HG03520 (cell line): ENCODE measurements around the gene TMEM109.

Experiments used
- ATAC-seq: cut with Tn5 transposase; IDR thresholded peaks from one replicate; pipeline ENCODE4 v1.9.1; 2021; ENCODE audit warnings: mild to moderate bottlenecking, moderate library complexity; ENCODE audit not compliant: unreplicated experiment

TMEM109 gene

DNA sequence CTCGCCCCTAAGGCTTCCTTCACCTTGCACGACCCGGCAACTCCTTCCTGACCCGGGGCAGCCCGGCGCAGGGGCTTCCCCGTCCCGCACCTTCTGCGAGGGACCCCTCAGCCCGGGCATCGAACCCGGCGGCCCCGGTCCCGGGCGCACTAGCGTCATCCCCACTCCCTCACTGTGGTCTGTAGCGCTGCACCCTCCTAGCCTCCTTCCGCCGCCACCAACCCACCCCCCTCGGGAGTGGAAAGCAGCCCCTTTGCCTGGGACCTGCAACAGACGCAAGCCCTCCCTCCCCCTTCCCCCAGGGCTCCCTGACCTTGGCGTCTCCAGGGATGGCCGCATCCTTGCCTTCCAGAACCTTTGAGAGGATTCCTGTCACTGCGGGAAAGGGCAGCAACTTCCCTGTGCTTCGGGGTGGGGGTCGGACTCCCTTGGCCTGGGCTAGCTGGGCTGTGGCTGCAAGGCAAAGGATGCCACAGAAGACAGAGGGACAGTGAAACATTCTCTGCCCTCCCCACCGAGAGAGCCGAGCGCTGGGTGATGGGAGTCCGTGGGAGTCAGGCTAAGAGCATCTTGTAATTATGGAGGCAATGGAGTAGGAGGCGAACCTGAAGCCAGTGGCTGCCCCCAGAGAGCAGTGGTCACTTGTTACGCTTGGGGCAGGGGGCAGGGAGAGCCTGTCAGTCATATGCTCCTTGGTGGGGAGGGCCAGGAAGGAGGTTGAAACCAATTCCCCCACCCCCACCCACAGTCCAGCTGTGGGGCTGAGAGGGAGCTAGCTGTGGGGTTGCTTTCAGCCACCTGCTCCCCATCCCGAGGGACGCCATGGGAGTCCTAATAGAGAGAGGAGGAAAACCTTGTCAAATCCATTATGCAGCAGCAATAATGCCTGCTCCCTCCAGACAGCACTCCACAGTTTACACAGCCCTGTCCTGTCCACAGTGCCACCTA lies 11.2 kb downstream of the TMEM109 start:
- no peak for ATAC-seq

DNA sequence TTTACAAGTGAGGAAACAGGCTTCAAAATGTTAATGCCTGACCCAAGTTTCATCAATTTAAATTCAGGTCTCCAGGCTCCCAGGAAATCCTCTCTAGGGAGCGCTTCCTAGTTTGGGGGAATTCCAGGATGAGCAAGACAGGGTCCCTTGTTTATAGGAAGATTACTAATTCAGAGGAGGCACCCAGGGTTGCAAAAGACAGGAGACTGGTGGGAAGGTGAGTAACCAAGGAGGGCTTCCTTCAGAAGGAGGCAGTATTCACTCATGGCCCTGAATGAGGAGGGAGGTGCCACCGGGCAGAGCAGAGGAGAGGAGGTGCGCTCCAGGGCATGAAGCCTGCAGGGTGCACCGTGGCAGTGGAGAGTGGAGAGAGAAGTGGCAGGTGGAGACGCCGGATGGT lies 11.9 kb downstream of the TMEM109 start:
- ATAC-seq = no peak

DNA sequence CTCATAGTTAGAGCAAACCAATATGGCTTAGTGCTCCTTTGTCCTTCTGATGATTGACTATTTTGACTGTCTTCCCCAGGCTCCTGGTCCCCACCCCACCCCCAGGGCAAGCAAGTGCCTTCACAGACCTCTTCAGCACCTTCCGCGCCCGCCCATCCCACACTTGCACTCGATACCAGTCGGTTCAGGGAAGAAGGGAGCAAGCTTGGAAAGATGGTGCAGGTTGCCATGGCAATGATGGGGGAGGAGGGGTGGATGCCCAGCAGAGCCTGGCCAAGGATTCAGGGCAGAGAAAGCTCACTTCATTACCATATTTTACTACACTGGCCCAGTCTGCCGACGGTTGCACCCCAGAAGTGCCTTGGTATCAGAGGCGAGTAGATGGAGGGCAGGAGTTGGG lies 12.5 kb downstream of the TMEM109 start:
- no peak for ATAC-seq

DNA sequence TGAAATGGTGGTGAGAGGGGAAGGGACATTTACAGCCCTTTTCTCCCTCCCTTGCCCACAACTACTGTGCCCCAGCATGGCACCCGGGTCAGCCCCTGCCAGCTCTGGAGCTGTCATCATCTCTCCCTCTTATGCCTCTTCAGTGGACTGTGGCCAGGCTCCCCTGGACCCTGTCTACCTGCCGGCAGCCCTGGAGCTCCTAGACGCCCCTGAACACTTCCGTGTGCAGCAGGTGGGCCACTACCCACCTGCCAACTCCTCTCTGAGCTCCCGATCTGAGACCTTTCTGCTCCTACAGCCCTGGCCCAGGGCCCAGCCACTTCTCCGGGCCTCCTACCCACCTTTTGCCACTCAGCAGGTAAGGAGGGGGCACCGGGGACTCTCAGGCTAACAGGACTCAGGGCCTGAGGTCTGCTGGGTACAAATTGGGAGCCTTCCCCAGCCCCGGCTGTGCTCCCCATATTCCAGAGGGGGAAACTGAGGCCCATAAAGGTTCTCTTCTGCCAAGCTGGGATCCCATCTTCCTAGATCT lies 13.2 kb downstream of the TMEM109 start:
- no peak for ATAC-seq

DNA sequence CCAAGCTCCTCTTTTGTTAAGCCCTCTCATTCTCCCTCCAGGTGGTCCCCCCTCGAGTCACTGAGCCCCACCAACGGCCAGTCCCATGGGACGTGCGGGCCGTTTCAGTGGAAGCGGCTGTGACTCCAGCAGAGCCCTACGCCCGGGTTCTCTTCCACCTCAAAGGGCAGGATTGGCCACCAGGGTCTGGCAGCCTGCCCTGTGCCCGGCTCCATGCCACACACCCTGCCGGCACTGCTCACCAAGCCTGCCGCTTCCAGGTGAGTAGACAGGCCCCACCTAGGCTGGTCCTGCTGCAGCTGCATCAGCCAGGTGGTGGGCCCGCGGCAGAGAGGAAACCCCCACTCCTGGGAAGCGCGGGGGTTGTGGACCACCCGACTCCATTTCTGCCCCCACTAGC lies 13.6 kb downstream of the TMEM109 start:
- ATAC-seq = no peak

DNA sequence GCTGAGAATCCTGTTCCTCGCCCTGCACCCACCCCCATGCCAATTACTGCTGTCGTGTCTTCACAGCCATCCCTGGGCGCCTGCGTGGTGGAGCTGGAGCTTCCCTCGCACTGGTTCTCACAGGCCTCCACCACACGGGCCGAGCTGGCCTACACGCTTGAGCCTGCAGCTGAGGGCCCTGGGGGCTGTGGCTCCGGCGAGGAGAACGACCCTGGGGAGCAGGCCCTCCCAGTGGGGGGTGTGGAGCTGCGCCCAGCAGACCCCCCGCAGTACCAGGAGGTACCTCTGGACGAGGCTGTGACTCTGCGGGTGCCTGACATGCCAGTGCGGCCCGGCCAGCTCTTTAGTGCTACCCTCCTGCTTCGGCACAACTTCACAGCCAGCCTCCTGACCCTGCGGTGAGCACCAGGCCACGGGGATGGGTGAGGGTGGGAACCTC lies 14.6 kb downstream of the TMEM109 start:
- no peak for ATAC-seq

DNA sequence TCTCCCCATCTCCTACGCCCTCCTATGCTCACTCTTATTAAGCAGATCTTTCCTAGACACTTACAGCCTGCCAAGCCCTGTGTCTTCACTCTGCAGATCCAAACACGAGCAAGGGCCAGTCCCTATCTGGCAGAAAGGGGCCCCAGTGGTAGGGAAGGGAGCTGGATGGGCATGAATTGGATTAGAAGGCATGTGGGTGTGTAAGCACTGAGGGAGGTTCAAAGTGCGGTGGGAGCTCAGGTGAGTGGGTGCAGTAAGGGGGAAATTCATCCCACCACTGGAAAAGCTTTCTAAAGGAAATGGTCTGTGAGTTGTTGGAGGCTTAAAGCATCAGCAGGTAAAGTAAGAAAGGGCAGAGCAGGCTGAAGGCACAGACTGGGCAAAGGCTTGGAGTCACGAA lies 15.8 kb downstream of the TMEM109 start:
- ATAC-seq = no peak

DNA sequence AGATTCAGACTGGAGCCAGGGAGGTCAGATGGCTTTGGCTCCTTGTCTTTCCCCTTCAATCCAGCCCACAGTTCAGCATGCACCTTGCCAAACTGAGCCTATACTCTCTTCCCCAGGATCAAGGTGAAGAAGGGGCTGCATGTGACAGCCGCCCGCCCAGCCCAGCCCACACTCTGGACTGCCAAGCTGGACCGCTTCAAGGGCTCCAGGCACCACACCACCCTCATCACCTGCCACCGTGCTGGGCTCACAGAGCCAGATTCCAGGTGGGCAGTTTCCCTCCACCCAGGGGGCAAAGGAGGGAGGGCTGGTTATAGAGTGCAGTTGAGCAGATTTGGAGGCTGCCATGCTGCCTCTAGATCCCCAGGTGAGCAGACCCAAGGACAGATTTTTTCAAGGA lies 16.4 kb downstream of the TMEM109 start:
- no peak for ATAC-seq

DNA sequence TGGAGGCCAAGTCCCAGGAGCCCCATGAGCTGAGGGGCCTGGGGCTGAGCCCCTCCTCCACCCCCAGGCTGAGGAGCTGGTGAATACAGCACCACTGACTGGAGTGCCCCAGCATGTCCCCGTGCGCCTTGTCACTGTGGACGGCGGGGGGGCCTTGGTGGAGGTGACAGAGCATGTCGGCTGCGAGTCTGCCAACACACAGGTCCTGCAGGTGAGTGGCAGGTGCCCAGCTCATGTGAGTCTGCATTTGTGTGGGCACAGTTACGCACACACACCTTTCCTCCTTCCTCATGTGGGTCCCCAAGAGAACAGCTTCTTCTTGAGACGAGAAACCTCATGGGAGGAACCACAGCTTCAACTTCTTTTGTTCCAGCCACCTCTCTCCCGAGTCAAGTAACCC lies 18.0 kb downstream of the TMEM109 start:
- ATAC-seq = no peak

DNA sequence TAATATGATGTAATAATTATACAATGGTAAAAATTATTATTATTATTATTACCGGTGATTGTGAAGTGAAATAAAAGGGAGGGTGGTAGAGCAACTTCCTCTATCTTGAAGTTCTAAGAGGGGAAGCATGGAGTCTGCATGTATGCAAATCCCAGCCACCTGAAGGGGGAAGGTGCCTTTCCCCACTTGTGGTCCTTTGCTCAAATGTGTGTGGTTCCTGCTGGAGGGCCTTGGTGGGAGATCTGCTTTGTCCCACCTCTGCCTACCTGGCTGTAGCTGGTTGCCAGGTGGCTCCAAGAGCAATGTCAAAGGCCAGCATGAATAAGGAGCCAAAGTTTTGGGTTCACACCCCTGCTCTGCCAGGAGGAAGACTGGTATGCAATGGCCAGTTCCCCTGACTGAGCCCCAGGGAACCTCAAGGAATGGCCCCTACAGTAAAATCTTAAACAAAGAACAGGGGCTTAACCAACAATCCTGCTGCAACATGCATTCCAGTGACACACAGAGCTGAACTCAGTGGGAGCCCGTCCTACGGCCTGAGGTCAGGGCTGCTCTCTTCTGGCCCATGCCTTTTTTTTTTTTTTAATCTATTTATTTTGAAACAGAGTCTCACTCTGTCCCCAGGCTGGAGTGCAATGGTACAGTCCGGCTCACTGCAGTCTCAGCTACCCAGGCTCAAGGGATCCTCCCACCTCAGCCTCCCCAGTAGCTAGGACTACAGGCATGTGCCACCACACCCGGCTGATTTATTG lies 18.8 kb downstream of the TMEM109 start:
- ATAC-seq = no peak

DNA sequence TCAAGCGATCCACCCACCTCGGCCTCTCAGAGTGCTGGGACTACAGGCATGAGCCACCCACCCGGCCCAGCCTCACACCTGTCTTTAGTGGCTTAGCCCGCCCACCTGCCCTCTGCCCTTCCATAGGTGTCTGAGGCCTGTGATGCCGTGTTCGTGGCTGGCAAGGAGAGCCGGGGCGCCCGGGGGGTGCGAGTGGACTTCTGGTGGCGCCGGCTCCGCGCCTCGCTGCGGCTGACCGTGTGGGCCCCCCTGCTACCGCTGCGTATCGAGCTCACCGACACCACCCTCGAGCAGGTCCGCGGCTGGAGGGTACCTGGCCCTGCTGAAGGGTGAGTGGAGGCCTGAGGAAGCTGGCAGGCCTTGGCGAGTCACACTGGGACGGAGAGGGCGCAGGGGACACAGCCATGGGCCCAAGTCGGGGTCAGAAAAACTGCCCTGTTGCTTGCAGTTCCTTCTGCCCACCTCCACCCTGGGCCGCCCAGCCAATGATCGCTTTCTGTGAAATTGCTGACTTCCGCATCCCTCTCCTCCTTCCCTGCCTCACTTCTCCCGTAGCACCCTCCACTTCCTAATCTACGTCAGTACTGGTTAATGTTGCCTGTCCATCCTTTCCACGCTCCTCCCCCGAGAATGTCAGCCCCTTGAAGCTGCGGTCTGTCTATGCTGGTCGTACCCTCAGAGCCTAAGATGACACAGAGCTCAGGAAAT lies 19.6 kb downstream of the TMEM109 start:
- ATAC-seq = no peak

DNA sequence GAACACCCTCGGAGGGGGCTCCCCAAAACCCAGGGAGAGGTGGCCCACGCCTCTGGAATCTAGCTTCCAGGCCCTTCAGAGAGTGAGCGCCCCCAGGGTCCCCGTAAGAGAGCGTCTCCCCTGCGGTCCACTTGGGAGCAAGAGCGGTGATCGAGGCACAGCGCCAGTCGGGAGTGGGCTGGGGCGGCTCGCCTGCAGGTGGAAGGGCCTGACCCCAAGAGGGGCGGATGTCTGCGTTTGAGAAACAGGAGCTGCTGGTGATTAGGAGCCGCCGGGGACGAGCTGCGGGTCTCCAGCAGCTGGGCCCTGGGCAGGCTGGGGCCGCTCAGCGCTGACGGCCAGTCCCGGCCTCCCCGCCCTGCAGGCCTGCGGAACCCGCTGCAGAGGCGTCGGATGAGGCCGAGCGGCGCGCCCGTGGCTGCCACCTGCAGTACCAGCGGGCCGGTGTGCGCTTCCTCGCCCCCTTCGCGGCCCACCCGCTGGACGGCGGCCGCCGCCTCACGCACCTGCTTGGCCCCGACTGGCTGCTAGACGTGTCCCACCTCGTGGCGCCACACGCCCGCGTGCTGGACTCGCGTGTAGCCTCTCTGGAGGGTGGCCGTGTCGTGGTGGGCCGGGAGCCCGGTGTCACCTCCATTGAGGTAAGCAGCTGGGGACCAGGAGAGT lies 20.3 kb downstream of the TMEM109 start:
- no peak for ATAC-seq

DNA sequence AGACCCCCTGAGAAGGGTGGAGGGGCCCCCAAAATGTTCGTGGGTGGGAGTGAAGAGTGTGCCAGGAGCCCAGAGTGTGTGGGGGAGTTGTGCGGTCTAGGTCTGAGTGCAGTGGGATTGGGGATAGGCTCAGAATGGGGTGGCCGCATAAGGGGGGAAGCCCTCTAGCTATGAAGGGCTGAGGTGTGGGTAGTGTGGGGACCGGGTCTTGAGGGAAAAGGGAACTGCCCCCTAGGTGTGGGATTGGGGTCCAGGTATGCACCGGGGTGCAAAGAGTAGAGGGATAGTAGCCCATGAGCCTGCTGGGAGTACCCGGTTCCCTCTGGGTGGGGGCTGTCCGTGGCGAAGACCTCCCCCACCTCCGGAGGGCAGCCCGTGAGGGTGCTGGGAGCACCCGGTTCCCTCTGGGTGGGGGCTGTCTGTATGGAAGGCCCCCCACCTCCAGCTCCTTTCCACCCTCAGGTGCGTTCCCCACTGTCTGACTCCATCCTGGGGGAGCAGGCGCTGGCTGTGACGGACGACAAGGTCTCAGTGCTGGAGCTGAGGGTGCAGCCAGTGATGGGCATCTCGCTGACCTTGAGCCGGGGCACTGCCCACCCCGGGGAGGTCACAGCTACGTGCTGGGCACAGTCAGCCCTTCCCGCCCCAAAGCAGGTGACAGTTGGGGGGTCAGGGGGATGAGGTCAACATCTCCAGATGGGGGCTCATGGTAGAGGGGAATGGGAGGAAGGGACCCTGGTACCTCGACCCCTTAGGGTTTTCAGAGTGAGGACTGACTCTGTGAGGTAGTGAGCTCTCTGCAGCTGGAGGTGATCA lies 21.0 kb downstream of the TMEM109 start:
- ATAC-seq = no peak

DNA sequence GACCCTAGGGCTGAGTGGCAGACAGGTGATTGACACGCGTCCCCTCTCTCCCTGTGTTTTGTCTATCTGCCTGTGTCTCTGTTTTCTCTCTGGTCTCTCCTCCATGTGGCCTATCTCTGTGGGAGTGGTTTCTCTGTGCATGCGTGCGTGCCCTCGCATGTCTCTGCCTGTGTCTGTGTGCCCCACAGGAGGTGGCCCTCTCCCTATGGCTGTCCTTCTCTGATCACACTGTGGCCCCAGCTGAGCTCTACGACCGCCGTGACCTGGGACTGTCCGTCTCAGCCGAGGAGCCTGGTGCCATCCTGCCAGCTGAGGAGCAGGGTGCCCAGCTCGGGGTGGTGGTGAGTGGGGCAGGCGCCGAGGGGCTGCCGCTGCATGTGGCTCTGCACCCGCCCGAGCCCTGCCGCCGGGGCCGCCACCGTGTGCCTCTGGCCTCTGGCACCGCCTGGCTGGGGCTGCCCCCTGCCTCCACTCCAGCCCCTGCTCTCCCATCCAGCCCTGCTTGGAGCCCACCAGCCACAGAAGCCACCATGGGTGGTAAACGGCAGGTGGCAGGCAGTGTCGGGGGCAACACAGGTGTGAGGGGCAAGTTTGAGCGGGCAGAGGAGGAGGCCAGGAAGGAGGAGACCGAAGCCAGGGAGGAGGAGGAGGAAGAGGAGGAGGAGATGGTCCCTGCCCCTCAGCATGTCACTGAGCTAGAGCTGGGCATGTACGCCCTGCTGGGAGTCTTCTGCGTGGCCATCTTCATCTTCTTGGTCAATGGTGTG lies 21.9 kb downstream of the TMEM109 start:
- no peak for ATAC-seq

DNA sequence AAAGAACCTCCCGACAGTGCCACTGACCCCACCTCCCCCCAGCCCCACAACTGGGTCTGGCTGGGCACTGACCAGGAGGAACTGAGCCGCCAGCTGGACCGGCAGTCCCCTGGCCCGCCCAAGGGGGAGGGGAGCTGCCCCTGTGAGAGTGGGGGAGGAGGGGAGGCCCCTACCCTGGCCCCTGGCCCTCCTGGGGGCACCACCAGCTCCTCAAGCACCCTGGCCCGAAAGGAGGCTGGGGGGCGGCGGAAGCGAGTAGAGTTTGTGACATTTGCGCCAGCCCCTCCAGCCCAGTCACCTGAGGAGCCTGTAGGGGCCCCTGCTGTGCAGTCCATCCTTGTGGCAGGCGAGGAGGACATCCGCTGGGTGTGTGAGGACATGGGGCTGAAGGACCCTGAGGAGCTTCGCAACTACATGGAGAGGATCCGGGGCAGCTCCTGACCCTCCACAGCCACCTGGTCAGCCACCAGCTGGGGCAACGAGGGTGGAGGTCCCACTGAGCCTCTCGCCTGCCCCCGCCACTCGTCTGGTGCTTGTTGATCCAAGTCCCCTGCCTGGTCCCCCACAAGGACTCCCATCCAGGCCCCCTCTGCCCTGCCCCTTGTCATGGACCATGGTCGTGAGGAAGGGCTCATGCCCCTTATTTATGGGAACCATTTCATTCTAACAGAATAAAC lies 22.6 kb downstream of the TMEM109 start:
- no peak for ATAC-seq

DNA sequence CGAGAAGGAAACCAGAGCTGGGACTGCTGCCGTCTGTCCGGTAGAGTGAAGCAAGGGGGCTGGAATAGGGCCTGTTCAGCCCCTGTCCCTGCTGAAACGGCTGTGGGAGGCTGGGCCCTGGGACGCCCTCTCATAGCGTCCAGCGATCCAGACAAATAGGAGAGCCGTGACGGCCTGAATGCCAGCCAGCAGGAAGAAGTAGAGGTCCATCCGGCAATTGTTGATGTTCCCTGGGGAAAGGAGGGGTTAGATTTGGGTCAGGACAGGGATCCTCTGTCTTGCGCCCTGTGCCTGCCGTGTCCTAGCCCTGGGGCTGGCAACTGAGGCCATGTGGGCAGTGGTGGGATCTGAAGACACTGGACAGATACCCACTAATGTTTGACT lies 23.2 kb downstream of the TMEM109 start:
- no peak for ATAC-seq

DNA sequence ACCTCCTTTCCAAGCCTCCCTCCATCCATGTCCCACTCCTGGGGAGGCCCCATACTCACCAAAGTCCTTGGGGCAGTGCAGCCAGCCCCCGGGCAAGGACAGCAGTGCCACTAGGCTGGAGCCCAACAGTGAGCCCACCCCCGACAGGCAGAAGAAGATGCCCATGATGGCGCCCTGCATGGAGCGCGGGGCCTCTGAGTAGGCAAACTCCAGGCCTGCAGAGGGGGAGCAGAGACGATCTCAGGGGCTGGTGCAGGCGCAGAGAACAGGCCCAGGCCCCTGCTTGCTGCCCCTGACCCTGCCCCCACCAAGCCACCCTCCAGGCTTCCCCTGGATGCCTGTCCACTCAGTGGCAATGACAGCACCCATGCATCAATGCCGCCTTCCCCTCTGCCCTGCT lies 23.9 kb downstream of the TMEM109 start:
- ATAC-seq = no peak

DNA sequence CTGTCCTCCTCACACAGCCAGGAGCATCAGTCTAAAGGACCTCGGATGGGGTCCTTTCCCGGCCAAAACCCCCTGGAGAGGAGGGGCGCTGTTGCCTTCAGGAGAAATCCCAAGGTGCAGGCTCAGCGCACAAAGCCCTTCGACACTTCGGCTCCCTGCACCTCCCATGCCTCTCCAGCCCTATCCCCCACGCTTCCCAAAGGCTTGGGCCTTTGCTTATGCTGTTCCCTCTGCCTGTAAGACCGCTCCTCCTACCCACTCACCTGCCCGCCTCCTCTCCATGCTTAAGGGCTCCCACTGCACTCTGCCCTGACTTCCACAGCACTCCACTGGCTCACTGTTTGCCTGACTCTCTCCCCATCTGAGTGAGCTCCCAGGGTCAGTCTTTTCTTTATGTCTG lies 24.5 kb downstream of the TMEM109 start:
- no peak for ATAC-seq

DNA sequence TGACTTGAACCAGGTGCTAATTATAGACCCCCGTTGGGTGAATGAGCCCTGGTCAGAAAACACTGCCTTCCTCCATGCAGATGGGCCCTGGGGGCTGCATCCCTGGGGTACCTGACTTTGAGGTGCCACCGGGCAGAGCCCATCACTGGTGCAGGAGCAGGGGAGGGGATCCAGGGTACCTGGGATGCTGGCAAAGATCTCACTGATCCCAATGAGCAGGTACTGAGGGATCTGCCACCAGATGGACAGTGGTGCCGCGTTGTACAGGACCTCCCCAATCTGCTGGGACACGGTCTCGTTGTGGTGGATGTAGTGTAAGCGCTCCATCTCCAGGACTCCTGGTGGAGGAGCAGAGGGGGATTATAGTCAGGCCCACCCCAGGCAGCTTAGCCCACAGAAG lies 25.3 kb downstream of the TMEM109 start:
- no peak for ATAC-seq
